Esophagus squamous epithelium (tissue), 5 donors: ENCODE results near the gene UPK1B. TPM values are rescaled to one million over a fixed set of nuclear protein-coding genes. Genes with fewer than 3 reads are reported as not detected.

Source experiments
- DNase-seq: peaks from one replicate; lab custom pipeline; 2025; lab: John Stamatoyannopoulos, UW
- H3K27ac ChIP-seq, 4 donors: fragments of 200-600 bp; sonication (generic); one replicate each; pipeline ENCODE4 v1.5.1; 2016 to 2019; ENCODE audit warnings: mild to moderate bottlenecking in 1 of 4
- H3K27me3 ChIP-seq, 4 donors: fragments of 200-600 bp; sonication (generic); 1 replicate in 3 of 4; 2 replicates in 1 of 4; pipeline versions ENCODE4 v1.5.1 to v1.6.0; 2017 to 2021; ENCODE audit warnings: antibody characterized with exemption in 1 of 4
- H3K36me3 ChIP-seq, 3 donors: fragments of 200-600 bp; sonication (generic); one replicate each; pipeline ENCODE4 v1.5.1; 2016 to 2019
- H3K4me1 ChIP-seq, 3 donors: fragments of 200-600 bp; sonication (generic); one replicate each; pipeline ENCODE4 v1.5.1; 2017 to 2019
- H3K4me3 ChIP-seq, 4 donors: fragments of 200-600 bp; sonication (generic); 1 replicate in 3 of 4; 2 replicates in 1 of 4; pipeline ENCODE4 v1.5.1; 2016 to 2019; ENCODE audit warnings: mild to moderate bottlenecking in 2 of 4, moderate library complexity in 1 of 4
- H3K9me3 ChIP-seq, 3 donors: fragments of 200-600 bp; sonication (generic); one replicate each; pipeline ENCODE4 v1.5.1; 2016 to 2019
- CTCF ChIP-seq, 6 experiments: fragments of 450-650 bp in 4 of 6; fragments of 200-600 bp in 2 of 6; sonication (generic) in 2 of 6; IDR thresholded peaks; one replicate each; pipeline ENCODE4 v1.5.1; 2016 to 2019; ENCODE audit warnings: antibody characterized with exemption in 6 of 6, mild to moderate bottlenecking in 4 of 6, moderate library complexity in 4 of 6
- POLR2A ChIP-seq, 4 donors: fragments of 450-650 bp; IDR thresholded peaks; one replicate each; pipeline ENCODE4 v1.6.1; 2017; ENCODE audit warnings: antibody characterized with exemption in 4 of 4, mild to moderate bottlenecking in 4 of 4, moderate library complexity in 3 of 4
- WGBS, 2 donors: methylation state at CpG; one replicate each; pipeline ENCODE4 v1.1.5; 2018; 5-methylcytosine and 5-hydroxymethylcytosine counted together
- intact Hi-C: fragments of 100-400 bp; cut with DNase I; formaldehyde crosslinking; loops from one replicate; pipeline ENCODE4 v1.15.0; 2022
- total RNA-seq, 4 donors: library from RNA; depleted of rRNA; stranded (reverse); fragments of >200 nt; gene quantifications; one replicate each; pipeline ENCODE4 v1.1.0, GENCODE V29; 2016
- donor health status: DM: yes; HTN: yes; CAD: no.

The UPK1B gene
- total RNA-seq, 4 donors from 2014 or later = 0.26 to 5.9 (median 2.6) TPM

GRCh38 chr3:119245778-119246177 lies 72.4 kb downstream of the UPK1B start:
- intact Hi-C loops = no loop called here

More at GRCh38 chr3:119245778-119246177, 72.4 kb downstream of the UPK1B start:
- H3K4me3 ChIP-seq = no peak overlapping the region
- peaks cover 0 to 17% (median 5%) of the 10 kb centered on the region in 3 donors for H3K4me1 ChIP-seq
- no peaks in the 10 kb centered on the region for H3K27me3 ChIP-seq
- TF ChIP-seq POLR2A (IDR thresholded peaks at IDR 0.05) = no peak
- TF ChIP-seq CTCF (IDR thresholded peaks at IDR 0.05) = no peak
- H3K9me3 ChIP-seq = peaks cover 0 to 5% (median 4%) of the 10 kb centered on the region in 3 donors
- WGBS, 2 donors = 60% methylated on average over 1 of the region's 2 CpGs; no CpG with 5 or more reads in 1 of the 2 donors
- DNase-seq = no peak
- H3K27ac ChIP-seq = no peak overlapping the region
- no peaks in the 10 kb centered on the region for H3K36me3 ChIP-seq

Other genes starting within 250 kb of the UPK1B start
- 1 to 10 TPM in 1 of 4 donors, under 1 TPM in 3; 0.09 to 8.8 (median 0.47) TPM for gene IGSF11, start 138.8 kb upstream of the UPK1B start, total RNA-seq
- gene TEX55, start 27.4 kb upstream of the UPK1B start, total RNA-seq = not detected
- 10 to 100 TPM; 12.8 to 21.6 (median 15.9) TPM for gene B4GALT4, start 67.3 kb downstream of the UPK1B start, total RNA-seq
- gene ARHGAP31, start 120.8 kb downstream of the UPK1B start, total RNA-seq = 1 to 10 TPM; 2.7 to 9.3 (median 7.6) TPM